Activated gamma-delta T cell (primary cell): ENCODE results near the gene TSR1.
"Not testable (repeated sequence)": the region's sequence is repeated elsewhere in the genome, so short reads cannot be mapped to it uniquely, and the experiment has no call there.

Experiments
- DNase-seq: peaks from one replicate; lab custom pipeline; 2025; lab: John Stamatoyannopoulos, UW

TSR1 gene

DNA sequence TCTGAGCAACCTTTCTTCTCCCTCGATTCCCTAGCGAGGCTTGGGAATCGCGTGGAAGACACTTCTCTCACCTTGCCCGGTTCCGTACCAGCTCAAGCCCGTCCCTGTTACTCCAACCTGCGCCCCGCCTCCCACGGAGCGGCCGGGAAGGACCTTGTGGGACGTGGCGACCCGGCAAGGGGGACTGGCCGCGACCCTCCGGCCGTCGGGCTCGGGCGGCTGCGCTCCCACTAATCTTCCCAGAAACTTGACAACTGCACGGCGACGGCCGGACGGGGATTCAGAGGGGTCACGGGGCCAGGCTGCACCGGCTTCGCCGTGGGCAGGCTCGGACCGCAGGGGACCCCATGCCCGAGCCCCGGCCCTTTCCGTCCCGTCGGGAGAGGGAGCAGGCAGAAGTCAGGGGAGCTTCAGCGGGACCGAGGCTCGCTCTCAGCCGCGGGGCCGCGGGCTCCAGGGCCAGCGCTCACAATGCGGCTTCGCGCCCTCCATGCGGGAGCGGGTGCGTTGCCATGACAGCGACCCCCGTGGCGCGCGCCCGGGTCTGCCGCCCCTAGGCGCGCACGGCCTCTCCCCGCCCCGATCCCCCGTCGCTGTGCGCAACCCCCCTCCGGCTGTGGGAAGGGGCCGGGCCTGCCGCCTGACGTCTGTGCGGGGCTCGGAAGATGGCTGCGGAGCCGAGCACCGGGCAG lies 741 bp upstream of the TSR1 start, which contains the start of gene SGSM2:
Gene SGSM2 (plus strand): TSS at position 650 of the 692 bp plus-strand sequence. CDS start 188 bp downstream, outside the sequence.
- DNase-seq = peak; percentile 68

DNA sequence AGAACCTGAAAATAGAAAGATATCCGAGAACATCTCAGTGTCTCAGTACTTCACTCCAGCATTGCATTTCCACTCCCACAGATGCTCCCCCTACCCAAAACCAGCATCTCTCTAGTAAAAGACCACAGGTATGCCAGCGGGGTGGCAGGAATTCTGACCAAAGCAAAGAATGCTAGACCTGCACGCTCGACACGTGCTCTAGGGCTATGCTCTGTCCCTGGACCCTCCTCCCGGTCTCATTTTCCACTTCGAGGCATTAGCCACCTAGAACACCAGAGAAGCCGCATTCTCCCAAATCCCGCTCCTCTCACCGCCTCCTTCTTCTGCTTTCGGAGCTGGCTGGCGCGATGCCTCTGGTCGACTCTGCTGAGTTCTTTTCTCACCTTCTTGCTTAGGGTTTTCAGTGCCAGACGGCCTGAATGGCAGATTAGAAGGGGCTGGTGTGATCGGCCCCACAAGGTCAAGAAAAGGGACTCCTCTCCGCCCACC lies 487 bp downstream of the TSR1 start:
- no peak for DNase-seq

DNA sequence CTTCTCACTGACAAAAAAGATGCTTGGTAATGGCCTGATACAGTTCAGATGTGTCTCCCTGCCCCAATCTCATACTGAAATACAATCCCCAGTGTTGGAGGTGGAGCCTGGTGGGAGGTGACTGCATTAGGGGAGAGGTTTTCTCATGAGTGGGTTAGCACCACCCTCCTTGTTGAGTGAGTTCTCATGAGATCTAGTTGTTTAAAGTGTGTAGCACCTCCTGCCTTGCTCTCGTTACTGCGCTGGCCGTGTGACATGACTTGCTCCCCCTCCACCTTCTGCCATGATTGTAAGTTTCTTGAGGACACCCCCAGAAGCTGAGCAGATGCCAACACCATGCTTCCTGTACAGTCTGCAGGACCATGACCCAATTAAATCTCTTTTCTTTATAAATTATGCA lies 5.0 kb downstream of the TSR1 start:
- DNase-seq = no peak

DNA sequence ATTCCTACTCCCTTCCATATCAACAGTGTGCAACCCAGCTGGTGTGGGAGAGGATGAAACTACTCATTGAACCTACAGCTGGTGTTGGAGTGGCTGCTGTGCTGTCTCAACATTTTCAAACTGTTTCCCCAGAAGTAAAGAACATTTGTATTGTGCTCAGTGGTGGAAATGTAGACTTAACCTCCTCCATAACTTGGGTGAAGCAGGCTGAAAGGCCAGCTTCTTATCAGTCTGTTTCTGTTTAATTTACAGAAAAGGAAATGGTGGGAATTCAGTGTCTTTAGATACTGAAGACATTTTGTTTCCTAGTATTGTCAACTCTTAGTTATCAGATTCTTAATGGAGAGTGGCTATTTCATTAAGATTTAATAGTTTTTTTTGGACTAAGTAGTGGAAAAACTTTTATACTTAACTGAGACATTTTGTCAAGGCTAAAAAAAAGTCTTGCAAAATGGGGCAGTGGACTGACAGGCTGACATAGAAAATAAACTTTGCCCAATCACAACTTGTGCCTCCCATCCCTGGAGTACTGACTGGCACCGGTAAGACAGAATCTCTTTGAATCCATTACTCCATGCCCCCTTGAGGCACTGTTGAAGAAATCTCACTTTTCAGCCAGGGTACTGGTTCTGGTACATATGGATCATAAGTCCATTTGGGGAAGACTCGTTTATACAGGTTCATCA lies 12.5 kb downstream of the TSR1 start:
- DNase-seq = no peak

DNA sequence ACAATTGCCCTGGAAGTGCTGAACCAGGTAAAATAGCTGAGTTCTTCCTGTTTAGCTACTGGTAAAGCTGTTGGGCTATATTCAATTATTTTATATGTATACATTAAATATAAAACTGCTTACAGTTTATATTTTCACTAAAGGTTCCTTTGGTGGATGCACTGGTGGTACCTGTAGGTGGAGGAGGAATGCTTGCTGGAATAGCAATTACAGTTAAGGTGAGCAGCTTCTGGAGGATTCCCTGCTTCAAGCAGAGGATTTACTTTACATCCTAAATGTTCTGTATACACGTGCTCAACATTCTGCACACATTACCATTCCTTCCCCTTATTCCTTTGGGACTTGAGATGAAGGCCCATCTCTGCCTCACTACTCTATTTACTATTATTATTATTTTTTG lies 14.9 kb downstream of the TSR1 start:
- DNase-seq = no peak

DNA sequence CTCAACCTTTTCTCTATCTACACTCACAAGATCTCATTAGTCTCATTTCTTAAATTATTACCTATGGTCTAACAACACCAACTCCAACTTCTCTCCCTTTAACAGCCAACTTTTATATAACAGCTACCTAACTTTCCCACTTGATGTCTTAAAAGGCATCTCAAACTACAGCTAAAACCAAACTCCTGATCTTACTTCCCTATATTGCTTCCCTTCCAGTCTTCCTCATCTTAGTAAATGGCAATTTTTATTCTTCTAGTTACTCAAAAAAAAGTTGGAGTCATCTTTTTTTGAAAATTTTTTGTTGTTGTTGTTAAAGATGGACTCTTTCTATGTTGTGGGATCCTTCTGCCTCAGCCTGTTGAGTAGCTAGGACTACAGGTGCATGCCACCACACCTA lies 17.2 kb downstream of the TSR1 start:
- no peak for DNase-seq

DNA sequence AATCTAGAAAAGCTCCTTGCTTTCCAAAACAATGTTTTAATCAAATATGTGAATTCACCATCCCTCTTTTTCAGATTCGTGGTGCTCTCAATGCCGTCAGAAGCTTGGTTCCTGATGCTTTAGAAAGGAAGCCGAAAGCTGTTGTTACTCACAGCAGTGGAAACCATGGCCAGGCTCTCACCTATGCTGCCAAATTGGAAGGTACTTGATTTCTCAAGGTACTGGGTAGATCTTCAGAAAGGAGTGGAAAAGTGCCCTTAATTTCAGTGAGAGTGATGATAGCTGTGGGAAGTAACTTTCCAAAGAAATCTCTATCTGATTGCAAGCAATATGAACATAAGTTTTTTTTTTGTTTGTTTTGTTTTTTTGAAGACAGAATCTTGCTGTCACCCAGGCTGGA lies 18.5 kb downstream of the TSR1 start:
- no peak for DNase-seq

DNA sequence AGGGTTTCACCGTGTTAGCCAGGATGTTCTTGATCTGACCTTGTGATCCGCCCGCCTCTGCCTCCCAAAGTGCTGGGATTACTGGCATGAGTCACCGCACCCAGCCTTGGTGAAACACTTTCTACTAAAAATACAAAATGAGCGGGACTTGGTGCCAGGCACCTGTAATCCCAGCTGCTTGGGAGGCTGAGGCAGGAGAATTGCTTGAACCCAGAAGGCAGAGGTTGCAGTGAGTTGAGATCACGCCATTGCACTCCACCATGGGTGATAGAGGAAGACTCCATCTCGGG lies 19.4 kb downstream of the TSR1 start:
- DNase-seq = not testable (repeated sequence)

DNA sequence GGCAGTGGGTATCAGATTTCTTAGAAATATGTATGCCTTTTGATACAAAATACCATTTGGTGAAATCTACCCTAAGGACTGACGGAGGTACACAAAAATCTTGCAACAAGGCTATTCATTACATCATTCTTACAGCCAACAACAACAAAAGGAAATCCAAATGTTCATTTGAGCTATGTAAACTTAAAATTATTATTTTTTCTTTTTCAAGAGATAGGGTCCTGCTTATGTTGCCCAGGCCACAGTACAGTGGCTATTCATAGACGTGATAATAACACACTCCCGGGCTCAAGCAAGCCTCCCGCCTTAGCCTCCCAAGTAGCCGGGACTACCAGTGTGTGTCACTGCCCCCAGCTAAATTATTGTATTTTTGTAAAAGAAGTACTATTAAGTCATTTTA lies 23.5 kb downstream of the TSR1 start:
- no peak for DNase-seq

DNA sequence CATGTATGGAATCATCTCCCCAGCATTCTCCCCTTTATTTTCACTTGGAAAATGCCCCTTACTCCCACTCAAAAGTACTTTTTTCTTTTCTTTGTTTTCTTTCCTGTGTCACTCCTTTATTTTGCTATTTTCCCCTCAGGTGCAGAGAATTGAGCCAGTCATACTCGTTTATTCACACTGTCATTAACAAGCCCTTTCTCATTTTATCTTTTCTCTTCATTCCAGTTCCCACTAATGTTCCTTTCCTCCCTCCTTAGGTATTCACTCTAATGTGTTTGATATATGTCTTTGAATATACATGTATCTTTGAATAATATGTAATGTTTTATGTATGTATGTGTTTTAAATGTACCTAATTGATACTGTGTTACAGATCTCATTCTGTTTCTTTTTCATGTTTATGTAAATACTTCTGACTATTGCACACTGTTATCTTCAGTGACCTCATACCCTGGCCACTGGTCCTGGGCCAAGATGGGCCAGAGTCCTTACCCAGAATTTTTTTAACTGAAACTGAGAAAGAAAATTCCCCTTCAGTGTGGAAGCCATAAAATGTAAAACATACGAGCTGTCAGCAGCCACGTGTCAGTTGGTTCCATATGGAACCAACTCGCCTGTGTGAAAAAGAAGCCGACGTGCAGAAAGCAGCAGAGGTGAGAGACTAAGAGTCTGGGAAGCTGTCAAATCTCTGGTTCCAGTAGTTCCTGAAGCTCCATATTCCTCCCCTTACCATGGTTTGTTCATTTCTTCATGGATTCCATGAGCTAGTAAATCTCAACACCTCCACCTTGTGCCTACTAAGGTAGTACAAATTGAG lies 26.7 kb downstream of the TSR1 start:
- no peak for DNase-seq

DNA sequence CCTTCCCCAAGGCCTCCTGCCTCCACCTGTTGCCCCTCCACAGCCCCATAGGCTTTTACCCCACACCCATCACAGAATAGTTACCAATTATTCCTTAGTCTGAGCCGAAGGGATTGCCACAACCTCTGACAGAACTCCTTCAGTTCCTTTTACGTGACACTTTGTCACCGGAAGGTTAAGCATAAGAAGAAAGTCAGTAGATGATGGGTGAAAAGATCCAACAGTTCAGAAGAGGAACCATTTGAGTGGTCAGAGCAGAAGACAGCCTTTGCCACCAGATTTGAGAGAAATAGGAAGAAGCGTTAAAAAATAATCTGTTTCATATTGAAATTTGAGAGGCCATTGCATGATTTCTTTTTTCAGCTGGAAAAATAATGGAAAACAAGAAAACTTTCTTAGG lies 31.3 kb downstream of the TSR1 start:
- no peak for DNase-seq

DNA sequence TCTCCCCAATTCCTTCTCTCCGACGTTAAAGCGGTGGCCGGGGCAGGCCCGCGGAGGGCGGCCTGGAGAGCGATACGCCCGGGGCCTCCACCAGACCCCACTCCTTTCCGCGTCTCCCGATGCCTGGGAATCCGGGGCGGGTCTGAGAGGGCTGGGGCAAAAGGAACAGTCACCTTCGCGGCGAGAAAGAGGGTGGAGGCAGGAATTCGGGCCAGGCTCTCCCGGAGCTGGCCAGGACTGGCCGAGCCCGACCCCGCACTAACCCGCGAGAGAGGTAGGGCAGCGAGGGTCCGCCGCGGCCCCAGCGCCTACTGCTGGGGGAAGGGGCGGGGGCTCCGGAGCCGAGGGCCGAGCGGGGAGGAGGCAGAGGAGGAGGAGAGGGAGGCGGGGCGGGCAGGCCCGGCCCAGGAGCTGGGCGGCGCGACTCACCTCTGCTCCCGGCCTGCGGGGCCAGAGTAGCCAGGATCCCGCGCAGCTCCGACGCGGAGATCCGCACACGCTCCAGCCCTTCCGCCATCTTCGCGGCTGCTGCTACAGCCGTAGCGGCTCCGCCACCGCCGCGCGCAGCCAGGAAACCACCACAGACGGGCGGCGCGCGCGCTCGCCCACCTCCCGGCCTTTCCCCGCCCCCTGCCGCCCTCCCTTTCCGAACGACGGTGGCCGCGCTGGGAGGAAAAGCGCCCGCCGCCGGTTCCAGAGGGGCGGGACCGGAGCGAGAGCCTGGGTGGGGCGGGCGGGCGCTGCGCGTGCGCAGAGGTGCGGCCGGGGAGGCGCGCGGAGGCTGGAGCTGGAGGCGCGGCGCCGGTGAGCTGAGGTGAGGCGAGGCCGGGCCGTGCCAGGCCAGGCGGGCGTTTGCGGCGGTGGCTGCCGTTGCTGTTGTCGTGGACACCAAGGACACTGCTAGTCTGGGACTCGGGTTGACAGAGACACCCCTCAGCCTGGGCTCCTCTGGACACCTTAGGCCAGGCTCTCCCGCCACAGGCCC lies 32.8 kb downstream of the TSR1 start, which contains the start of the genes SMG6 and SRR:
Gene SMG6 (minus strand): TSS at position 582 of the 985 bp plus-strand sequence. CDS start 65 bp downstream, at position 517.
Gene SRR (plus strand): TSS at position 747 of the 985 bp plus-strand sequence. CDS start 11,611 bp downstream, outside the sequence.
- peak; percentile 96 for DNase-seq

DNA sequence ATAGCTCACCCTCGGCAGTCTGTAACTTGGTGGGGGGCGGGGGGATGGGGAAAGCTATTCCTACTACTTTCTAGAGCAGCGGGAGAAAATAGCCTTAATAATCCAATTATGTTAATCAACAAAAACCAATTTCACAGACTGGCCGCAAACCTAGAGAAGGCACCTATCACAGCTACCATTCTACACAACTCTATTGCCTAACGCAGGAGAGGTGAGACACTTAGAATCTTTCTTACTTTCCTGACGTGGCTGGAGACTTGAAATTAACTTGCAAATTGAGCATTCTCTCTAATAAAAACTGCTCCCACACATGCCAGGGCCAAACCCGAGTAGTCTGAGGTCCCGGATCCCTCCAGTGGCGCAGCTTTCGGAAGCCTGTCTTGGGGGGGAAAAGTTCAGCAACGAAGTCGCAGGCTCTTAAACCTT lies 33.5 kb downstream of the TSR1 start:
- no peak for DNase-seq

DNA sequence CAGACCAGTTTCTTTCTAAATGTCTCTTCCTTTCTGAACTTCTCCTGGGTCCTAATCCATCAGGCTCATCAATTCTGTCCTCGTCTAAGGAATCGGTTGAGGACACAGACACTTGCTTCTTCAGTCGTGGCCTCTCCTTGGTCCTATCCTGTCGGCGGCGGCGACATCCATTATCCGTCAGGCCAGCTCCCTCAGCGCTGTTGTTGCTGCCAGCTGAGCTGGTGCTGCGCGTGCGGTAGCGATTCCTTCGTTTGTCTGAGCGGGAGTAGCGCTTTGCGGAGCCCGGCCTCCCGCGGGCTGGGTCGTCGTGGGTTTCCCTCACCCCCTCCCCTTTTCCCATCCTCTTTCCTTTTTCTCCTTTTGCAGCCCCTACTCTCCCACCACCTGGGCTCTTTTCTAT lies 36.5 kb downstream of the TSR1 start:
- DNase-seq = no peak

DNA sequence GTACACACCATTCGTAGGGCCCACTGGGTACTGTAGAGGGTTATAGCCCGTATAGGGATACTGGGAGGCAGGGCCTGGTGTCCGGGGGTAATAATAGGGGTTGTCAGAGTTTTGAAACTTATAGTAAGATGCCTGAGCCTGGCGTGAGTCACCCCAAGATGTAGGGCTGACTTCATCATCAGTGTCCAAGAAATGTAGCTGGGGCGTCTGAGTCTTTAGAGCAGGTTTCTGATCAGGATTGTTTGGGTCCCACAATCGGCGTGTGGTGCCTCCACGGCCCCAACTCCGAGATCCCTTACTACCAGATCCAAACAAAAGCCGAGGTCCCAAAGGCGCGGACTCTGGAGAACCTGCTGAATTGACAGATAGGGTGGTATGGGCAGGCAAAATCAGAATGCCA lies 37.1 kb downstream of the TSR1 start:
- no peak for DNase-seq

DNA sequence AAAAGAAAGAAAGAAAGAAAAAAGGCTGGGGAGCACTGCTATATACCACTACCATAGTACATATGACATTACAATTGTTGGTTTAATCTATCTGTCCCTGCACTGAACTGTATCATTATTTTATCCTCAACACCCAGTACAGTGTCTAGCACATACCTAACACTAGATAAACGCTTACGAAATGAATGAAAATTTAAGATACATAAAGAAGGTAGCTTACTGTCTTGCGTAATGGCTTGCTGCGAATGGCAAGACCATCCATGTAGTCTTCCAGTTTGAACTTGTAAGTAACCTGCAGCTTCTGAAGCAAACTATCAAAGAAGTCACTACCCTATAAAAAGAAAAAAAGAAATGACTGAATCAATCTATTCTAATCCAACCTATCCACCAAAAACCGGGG lies 39.2 kb downstream of the TSR1 start:
- no peak for DNase-seq

DNA sequence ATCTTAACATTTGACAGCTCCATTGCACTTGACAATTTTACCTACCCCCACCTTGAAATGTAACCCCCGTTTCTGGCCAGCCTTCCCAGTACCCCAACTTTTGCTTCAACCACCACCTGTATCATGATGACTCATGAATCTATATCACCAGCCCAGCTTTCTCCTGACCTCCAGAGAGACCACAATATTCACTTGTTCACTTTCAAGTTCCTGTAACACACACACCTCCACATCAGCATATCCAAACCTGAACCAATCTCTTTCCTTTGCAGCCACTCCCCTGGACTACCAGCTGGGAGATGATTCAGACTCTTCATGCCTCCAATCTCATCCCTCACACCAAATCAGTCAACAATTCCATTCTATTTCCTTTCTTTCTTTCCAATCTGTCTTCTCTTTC lies 40.7 kb downstream of the TSR1 start:
- DNase-seq = no peak

DNA sequence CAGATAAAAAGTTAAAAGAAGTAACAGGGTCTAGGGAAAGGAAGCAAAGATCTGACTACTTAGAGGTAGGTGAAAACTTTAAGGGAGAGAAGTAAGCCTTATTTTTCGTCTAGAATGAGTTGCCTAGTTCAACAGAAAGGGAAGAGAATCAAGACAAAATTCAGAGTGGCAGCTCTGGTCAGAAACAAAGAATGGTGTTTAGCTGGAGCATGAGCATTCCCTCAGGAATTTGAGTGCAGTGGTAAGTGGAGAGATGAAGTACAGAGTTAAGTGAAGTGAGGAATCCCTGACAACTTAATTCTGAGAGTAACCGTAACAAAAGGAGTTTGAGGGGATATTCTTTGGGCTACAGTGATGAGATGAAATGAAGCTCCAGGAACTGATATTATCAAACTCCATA lies 44.2 kb downstream of the TSR1 start:
- no peak for DNase-seq

DNA sequence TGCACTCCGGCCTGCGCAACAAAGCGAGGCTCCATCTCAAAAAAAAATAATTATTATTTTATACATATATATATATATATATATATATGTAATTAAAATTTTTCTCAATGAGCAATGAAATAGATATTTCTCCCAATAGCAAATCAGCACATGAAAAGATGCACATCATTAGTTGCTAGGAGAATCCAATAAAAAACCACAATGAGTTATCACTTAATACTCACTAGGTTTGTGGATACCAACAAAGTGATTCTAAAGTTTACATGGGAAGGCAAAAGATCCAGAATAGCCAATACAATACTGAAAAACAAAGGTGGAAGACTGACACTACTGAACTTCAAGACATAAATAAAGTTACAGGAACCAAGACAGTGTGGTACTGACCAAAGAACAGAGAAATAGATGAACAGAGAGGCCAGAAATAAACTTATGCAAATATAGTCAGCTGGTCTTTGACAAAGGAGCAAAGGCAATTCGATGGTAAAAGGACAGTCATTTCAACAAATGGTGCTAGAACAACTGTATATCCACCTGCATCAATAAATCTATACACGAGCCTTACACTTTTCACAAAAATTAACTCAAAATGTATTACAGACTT lies 46.3 kb downstream of the TSR1 start:
- DNase-seq = no peak

DNA sequence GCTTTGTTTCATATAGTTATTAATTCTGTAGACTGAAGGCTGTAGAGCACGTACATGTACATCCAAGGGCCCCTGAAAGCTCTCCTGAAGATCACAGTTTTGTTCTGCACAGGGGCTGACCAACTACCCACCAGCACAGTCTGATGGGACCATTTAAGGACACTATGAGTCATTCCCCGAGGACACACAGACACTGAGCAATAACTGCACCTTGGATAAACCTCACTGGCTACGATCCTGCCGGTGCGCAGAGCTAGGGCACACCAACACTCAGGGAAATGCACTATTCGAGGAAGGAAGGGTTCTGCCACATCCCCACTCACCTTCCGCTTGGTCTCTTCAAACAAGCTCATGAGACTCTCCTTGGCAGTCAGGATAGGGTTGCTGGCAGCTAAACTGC lies 53.0 kb downstream of the TSR1 start:
- DNase-seq = no peak

DNA sequence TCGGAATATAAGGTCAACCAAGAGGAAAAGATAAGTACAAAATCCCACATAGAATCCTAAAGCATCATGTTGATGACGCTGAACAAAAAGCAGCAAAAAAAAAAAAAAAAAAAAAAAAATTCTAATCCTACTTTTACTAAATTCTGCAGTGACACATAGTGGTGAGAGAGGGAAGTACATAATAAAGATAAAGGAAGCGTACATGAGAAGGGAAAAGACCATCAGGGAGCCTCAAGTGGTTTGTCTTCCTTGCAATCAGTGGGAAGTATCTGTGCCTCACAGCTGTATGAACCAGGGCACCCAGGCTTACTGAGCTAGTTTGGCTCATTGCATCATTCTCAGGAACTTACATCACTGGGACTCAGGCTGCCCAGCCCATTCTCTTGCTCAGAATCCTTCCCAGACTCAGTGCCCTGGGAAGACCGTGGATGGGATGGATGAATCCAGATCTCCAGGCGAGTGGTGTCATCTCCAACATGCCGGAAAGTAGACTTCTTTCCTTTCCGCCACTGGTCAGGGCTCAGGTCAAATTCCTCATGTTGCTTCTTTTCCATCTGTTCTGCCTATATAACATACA lies 53.9 kb downstream of the TSR1 start:
- DNase-seq = no peak
